Stimulated activated naive B cell treated with anti-CD40 and anti-IgM and Interleukin-4, amounts not matched to agents 10 μg/mL and 1 μg/mL and 100 μg/mL, for 72 hours (primary cell): Measurements from ENCODE around the gene FXN.
"Not testable (repeated sequence)": the region's sequence is repeated elsewhere in the genome, so short reads cannot be mapped to it uniquely, and the experiment has no call there.

Experiments used
- ATAC-seq, 2 donors: fragments of 150-1000 bp; cut with Tn5 transposase; replicated peaks; 2 replicates each; pipeline ENCODE4 v1.10.0; 2021; ENCODE audit warnings: moderate library complexity in 1 of 2
- DNase-seq: peaks from one replicate; pipeline ENCODE4 v3.0.0; 2021
- H3K27ac Mint-ChIP-seq: one replicate; pipeline ENCODE4 v1.8.0; 2022; ENCODE audit warnings: mild to moderate bottlenecking, mixed read lengths
- H3K27me3 Mint-ChIP-seq, 2 donors: one replicate each; pipeline ENCODE4 v1.8.0; 2022; ENCODE audit warnings: mixed read lengths in 2 of 2
- H3K36me3 Mint-ChIP-seq, 2 donors: one replicate each; pipeline ENCODE4 v1.8.0; 2022; ENCODE audit warnings: mixed read lengths in 2 of 2, mild to moderate bottlenecking in 1 of 2
- H3K4me1 Mint-ChIP-seq, 2 donors: one replicate each; pipeline ENCODE4 v1.8.0; 2022; ENCODE audit warnings: mixed read lengths in 2 of 2, mild to moderate bottlenecking in 1 of 2
- H3K4me3 Mint-ChIP-seq, 2 donors: one replicate each; pipeline ENCODE4 v1.8.0; 2022; ENCODE audit warnings: mild to moderate bottlenecking in 2 of 2, mixed read lengths in 2 of 2, moderate library complexity in 1 of 2
- H3K9me3 Mint-ChIP-seq, 2 donors: one replicate each; pipeline ENCODE4 v1.8.0; 2022; ENCODE audit warnings: mixed read lengths in 2 of 2, mild to moderate bottlenecking in 1 of 2

Gene FXN

GRCh38 chr9:69089082-69089481 is 53.5 kb downstream of the FXN start:
- Mint-ChIP-seq H3K36me3 (no peaks in the 10 kb centered on the region), H3K9me3 (no peaks in the 10 kb centered on the region)
- no peak for ATAC-seq

DNA sequence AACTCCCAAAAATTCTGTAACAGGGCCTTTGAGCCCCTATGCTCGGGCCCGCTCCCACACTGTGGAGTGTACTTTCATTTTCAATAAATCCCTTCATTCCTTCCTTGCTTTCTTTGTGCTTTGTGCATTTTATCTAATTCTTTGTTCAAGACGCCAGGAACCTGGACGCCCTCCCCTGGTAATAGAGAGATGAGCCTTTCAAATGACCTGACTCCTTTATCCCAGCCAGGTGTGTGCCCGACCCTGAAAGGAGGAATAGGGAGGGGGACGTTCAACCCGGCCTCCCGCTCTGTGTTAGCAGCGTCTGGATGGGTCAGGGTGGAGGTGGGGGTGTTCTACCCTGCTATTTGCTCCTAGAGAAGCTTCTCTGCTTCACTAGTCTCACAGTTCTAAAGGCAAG is 53.9 kb downstream of the FXN start:
- Mint-ChIP-seq H3K9me3 (no peaks in the 10 kb centered on the region), H3K36me3 (no peaks in the 10 kb centered on the region), H3K4me1 (no peaks in the 10 kb centered on the region), H3K27ac (peak overlapping the region; percentile 37), H3K27me3 (no peaks in the 10 kb centered on the region), H3K4me3 (no peak overlapping the region)
- DNase-seq (no peak), ATAC-seq (no peak)

More at GRCh38 chr9:69089082-69089481, 53.5 kb downstream of the FXN start:
- Mint-ChIP-seq H3K4me1 (no peaks in the 10 kb centered on the region), H3K4me3 (no peak overlapping the region), H3K27ac (no peak overlapping the region), H3K27me3 (no peaks in the 10 kb centered on the region)
- no peak for DNase-seq

DNA sequence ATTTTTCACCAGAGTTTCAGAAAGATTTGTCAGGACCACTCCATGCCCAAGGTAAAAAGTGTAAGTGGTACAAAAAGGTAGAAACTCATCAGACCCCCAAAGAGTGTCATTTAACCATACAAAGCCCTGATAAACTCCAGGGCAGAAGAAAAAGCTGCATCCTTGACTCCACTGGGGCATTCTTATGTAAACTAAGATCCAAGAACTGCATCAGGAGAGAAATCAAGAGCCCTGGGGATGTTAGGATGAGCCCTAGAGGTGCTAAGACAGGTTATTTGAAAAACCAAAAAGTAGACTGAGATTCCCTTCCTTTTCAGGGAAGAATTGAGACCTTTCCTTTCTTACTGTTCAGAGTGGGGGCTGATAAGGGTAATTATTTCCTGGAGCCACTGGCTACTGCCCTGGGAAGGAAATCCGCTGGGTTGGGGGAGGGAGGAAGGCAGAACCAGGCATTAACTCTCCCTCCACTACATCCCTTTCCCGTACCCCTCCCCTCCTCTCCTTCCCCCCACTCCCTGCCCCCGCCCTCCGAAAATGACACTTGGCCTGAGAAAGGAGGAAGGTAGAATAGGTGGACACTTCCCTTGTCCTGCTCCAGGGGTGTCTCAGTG is 54.7 kb downstream of the FXN start:
- no peaks in the 10 kb centered on the region for H3K4me1 Mint-ChIP-seq
- H3K27ac Mint-ChIP-seq, result no peak overlapping the region
- no peaks in the 10 kb centered on the region for H3K36me3 Mint-ChIP-seq
- no peak for DNase-seq
- no peaks in the 10 kb centered on the region for H3K27me3 Mint-ChIP-seq
- no peak for ATAC-seq
- no peak overlapping the region for H3K4me3 Mint-ChIP-seq
- no peaks in the 10 kb centered on the region for H3K9me3 Mint-ChIP-seq

DNA sequence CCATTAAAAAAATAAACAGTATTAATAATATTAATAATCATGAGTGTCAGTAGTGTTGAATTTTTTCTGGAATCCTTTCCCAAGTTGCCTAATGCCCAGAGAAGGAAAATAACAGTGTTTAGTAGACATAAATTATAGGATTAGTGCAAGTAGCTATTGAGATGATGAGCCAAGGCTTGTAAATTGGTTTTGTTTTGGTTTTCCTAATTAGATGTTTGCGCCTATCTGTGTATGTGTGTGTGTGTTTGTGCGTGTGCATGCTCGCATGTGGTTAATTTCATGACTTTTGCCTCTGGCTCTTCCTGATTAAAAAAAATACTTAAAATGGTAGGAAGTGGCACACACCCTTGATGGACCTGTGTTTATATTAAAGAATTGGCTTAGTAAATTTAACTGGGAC is 55.4 kb downstream of the FXN start:
- Mint-ChIP-seq H3K36me3 (no peaks in the 10 kb centered on the region), H3K4me1 (no peaks in the 10 kb centered on the region), H3K4me3 (no peak overlapping the region), H3K9me3 (no peaks in the 10 kb centered on the region), H3K27ac (no peak overlapping the region), H3K27me3 (no peaks in the 10 kb centered on the region)
- DNase-seq, result no peak
- ATAC-seq, result no peak

DNA sequence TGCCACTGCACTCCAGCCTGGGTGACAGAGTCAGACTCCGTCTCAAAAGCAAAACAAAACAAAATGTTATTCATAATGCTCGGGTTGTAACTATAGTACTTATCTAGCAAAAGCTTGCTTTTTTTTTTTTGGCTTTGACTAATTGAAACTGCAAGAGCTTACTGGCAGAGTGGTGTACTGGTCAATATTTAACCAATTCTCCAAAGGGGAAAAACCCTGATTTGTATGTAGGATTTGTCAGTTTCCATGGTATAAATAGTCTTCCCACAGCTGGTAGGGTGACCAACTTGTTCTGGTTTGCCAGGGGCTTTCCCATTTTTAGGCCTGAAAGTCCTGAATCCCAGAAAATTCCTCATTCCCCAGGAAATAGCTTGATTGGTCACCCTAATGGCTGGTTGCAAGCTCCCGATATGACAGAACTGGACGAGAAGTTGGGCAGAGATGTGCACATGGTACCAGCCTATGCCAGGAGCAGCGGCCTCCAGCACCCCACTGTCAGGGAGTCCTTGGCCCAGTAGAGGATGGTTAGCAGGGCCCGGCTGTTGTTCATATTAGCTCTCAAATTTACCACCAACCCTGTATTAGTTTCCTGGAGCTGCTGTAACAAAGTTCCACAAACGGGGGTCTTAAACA is 58.0 kb downstream of the FXN start:
- H3K4me1 Mint-ChIP-seq, result no peaks in the 10 kb centered on the region
- ATAC-seq (peak; percentile 34 to 67), DNase-seq (no peak)
- H3K27ac Mint-ChIP-seq, result no peak overlapping the region
- no peaks in the 10 kb centered on the region for H3K9me3 Mint-ChIP-seq
- H3K4me3 Mint-ChIP-seq, result no peak overlapping the region
- H3K27me3 Mint-ChIP-seq, result no peaks in the 10 kb centered on the region
- no peaks in the 10 kb centered on the region for H3K36me3 Mint-ChIP-seq

GRCh38 chr9:69094361-69095135 is 59.0 kb downstream of the FXN start:
- H3K4me1 Mint-ChIP-seq, DNase-seq, H3K4me3 Mint-ChIP-seq, H3K9me3 Mint-ChIP-seq, ATAC-seq, H3K27ac Mint-ChIP-seq, H3K27me3 Mint-ChIP-seq, H3K36me3 Mint-ChIP-seq: not testable (repeated sequence)

DNA sequence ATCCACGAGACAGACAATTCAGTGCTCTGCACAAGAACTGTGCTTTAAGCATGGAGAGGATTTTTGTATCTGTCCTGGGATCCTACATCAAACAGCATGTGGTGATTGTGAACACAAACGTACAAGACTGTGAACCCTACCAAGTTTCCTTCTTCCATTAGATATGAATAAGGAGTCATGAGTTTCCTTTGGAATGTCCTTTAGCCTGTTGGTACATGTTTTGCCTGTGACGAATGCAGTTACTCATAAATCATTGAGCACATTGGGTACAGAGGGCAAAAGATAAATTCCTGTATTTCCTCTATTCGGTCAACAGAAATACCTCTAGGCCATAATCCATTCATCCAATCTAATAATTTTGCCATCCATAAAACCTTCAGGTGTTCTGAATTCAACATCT is 61.5 kb downstream of the FXN start:
- H3K27me3 Mint-ChIP-seq, result no peaks in the 10 kb centered on the region
- H3K36me3 Mint-ChIP-seq, result peaks cover 0 to 4% of the 10 kb centered on the region in 2 donors
- no peak overlapping the region for H3K4me3 Mint-ChIP-seq
- DNase-seq (no peak), ATAC-seq (no peak)
- H3K4me1 Mint-ChIP-seq, result no peaks in the 10 kb centered on the region
- no peaks in the 10 kb centered on the region for H3K9me3 Mint-ChIP-seq
- no peak overlapping the region for H3K27ac Mint-ChIP-seq

GRCh38 chr9:69097923-69098593 is 62.5 kb downstream of the FXN start:
- H3K27ac Mint-ChIP-seq, result no peak overlapping the region
- DNase-seq, result no peak
- H3K4me3 Mint-ChIP-seq, result no peak overlapping the region
- no peak for ATAC-seq
- peaks cover 0 to 4% of the 10 kb centered on the region in 2 donors for H3K36me3 Mint-ChIP-seq
- H3K27me3 Mint-ChIP-seq, result no peaks in the 10 kb centered on the region
- H3K9me3 Mint-ChIP-seq, result no peaks in the 10 kb centered on the region
- no peaks in the 10 kb centered on the region for H3K4me1 Mint-ChIP-seq

GRCh38 chr9:69103348-69103996 is 67.9 kb downstream of the FXN start:
- ATAC-seq, H3K4me3 Mint-ChIP-seq, H3K36me3 Mint-ChIP-seq, H3K27me3 Mint-ChIP-seq, H3K9me3 Mint-ChIP-seq, H3K27ac Mint-ChIP-seq, DNase-seq, H3K4me1 Mint-ChIP-seq: not testable (repeated sequence)

GRCh38 chr9:69104830-69105527 is 69.4 kb downstream of the FXN start:
- Mint-ChIP-seq H3K27me3 (no peaks in the 10 kb centered on the region), H3K9me3 (no peaks in the 10 kb centered on the region), H3K27ac (no peak overlapping the region), H3K4me3 (no peak overlapping the region), H3K36me3 (peaks cover 0 to 4% of the 10 kb centered on the region in 2 donors), H3K4me1 (no peaks in the 10 kb centered on the region)
- ATAC-seq (no peak), DNase-seq (no peak)

- H3K27me3 Mint-ChIP-seq, result no peaks in the 10 kb centered on the region
- H3K36me3 Mint-ChIP-seq, result peaks cover 0 to 4% of the 10 kb centered on the region in 2 donors
- H3K27ac Mint-ChIP-seq, result no peak overlapping the region
- no peak overlapping the region for H3K4me3 Mint-ChIP-seq
- H3K9me3 Mint-ChIP-seq, result no peaks in the 10 kb centered on the region
- H3K4me1 Mint-ChIP-seq, result no peaks in the 10 kb centered on the region
- ATAC-seq, result no peak
- no peak for DNase-seq
These were observed 72.2 kb downstream of the FXN start for GRCh38 chr9:69107771-69108170.

- H3K4me1 Mint-ChIP-seq, H3K36me3 Mint-ChIP-seq, H3K4me3 Mint-ChIP-seq, H3K27ac Mint-ChIP-seq, ATAC-seq, DNase-seq, H3K9me3 Mint-ChIP-seq, H3K27me3 Mint-ChIP-seq: not testable (repeated sequence)
These were observed 73.2 kb downstream of the FXN start for GRCh38 chr9:69108706-69109105.

GRCh38 chr9:69109152-69109551 is 73.6 kb downstream of the FXN start:
- Mint-ChIP-seq H3K4me3 (no peak overlapping the region), H3K36me3 (peaks cover 0 to 4% of the 10 kb centered on the region in 2 donors), H3K27ac (no peak overlapping the region), H3K9me3 (no peaks in the 10 kb centered on the region), H3K4me1 (no peaks in the 10 kb centered on the region), H3K27me3 (no peaks in the 10 kb centered on the region)
- ATAC-seq (no peak), DNase-seq (no peak)

- not testable (repeated sequence) for H3K4me3 Mint-ChIP-seq, H3K9me3 Mint-ChIP-seq, H3K4me1 Mint-ChIP-seq, H3K36me3 Mint-ChIP-seq, H3K27ac Mint-ChIP-seq, ATAC-seq, DNase-seq, H3K27me3 Mint-ChIP-seq
These were observed 77.1 kb downstream of the FXN start for GRCh38 chr9:69112646-69113045.
